GM21390 (cell line): ENCODE results near the gene NRDE2.

ENCODE experiments used
- ATAC-seq: cut with Tn5 transposase; IDR thresholded peaks from one replicate; pipeline ENCODE4 v1.9.1; 2021; ENCODE audit not compliant: unreplicated experiment

The NRDE2 gene

GRCh38 chr14:90300611-90301047 lies 31.1 kb downstream of the NRDE2 start:
- ATAC-seq: no peak

- ATAC-seq: no peak
Measured at GRCh38 chr14:90299408-90299807, 32.3 kb downstream of the NRDE2 start.

DNA sequence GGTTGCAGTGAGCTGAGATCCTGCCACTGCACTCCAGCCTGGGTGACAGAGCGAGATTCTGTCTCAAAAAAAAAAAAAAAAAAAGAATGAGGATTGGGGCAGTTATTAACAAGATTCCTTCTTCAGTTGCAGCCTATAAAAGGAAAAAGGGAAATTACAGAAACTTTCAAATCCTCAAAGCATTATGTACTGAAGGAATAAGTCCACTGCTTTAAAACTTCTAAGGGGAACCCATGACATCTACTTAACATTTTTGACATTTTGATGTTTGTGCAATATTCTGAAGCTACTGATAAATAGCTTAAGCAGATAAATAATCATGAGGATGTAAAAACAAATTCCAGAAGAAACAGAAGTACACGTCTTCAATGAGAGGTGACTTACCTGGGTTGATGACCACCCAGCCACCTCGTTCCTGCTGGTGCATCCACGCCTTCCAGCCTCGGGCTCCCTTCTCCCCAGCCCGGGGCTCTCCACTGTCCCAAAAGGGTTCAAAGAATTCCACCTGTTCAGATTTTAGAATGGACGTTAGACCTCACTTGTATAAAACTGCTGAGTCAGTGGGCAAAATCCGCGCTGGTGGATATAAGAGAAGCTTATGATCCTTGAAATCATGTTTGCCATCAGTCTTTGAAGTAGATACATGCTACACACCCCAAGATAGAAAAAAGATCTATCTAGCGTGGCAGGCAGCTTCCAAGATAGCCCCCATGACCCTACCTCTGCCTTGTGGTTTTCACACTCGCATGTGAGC lies 33.7 kb downstream of the NRDE2 start:
- ATAC-seq: no peak

DNA sequence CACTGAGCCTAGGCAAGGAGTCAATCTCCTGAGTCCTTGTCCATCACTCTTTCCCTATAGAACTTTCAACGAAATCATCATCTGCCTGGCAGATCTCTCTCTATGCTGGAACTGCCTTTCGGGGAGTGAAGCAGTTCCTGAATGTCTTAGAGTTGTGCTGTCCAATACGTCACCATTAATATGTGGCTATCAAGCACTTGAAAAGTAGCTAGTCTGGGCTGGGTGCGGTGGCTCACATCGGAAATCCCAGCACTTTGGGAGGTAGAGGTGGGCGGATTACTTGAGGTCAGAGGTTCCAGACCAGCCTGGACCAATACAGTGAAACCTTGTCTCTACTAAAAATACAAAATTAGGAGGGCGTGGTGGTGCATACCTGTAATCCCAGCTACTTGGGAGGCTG lies 35.1 kb downstream of the NRDE2 start:
- ATAC-seq: no peak

DNA sequence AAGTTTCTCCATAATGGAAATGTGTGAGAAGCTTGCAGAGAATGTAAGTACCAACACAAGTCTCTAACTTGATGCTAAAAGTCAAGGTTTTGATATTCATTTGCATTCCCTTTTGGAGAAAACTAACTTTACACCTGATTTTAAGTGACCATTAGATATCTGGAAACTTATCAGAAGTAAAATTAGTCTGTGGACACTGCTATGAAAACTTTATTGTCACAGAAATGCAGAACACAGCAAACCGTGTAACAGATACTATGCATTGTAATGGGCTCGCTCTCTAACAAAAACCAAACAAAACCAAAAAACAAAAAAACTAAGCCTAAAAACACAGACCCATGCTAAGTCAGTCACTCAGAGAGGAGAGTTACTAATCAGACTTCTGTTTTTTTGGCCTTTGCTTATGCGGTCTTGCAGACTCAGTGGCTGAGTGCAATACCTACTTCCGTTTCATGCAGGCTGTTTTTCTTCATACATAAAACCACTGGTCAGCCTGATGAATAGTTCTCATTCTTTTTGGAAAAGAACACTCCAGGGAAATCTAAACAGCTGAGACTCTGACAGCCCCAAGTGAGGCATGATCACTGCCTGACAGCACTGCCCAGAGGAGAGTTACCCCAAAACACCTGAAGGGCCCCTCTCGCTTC lies 35.7 kb downstream of the NRDE2 start:
- no peak for ATAC-seq

DNA sequence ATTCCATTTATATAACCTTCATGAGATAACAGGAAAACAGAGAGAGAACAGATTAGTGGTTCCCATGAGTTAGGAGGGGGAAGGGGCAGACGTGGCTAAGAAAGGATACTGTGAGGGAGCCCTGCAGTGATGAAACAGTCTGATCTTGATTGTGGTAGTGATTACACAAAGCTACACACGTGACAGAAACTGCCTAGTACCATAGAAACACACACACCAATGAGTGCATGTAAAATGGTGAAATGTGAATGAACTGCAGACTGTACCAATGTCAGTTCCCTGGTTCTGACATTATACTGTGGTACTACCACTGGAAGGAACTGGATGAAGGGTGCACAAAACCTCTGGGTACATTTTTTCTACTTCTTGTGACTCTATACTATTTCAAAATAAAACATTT lies 36.9 kb downstream of the NRDE2 start:
- ATAC-seq: no peak

- no peak for ATAC-seq
Measured at GRCh38 chr14:90293766-90294730, 37.7 kb downstream of the NRDE2 start.

GRCh38 chr14:90291699-90292098 lies 40.0 kb downstream of the NRDE2 start:
- ATAC-seq: no peak

- ATAC-seq: no peak
Measured at GRCh38 chr14:90290337-90291011, 41.3 kb downstream of the NRDE2 start.

- peak; percentile 65 for ATAC-seq
Measured at GRCh38 chr14:90288651-90289355, 42.9 kb downstream of the NRDE2 start.

DNA sequence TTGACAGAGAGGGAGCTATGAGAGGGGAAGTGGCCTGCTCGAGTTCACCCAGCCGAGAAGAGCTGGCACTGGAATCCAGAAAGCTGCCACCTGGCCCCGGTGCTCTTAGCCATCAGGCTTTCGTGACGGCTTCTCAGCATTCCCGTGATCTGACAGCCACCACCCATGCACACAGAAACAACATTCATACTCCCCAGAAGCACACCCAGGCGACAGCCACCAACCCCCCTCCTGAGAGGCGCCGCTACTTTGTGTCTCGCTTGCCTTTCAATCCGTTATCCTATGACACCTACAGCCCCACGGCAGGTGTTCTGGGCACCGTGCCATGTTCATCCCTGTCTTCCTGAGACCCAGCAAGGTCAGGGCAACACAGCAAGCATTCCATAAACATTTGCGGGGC lies 44.0 kb downstream of the NRDE2 start:
- ATAC-seq: no peak

- ATAC-seq: no peak
Measured at GRCh38 chr14:90281756-90282155, 50.0 kb downstream of the NRDE2 start.

DNA sequence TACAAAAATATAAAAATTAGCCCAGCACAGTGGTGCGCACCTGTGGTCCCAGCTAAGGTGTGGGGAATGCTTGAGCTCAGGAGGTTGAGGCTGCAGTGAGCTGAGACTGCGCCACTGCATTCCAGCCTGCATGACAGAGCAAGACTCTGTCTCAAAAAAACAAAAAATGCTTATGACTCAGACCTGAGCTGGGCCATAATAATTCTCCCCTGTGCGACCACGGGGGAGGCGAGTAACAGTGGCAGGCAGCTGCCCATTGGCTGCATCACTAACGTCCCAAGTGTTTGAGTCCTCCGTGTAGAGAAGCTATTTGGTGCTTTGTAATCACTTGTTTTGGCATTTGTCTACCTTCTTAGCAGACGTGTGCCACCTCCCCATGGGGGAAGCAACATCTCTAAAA lies 50.5 kb downstream of the NRDE2 start:
- ATAC-seq: no peak

DNA sequence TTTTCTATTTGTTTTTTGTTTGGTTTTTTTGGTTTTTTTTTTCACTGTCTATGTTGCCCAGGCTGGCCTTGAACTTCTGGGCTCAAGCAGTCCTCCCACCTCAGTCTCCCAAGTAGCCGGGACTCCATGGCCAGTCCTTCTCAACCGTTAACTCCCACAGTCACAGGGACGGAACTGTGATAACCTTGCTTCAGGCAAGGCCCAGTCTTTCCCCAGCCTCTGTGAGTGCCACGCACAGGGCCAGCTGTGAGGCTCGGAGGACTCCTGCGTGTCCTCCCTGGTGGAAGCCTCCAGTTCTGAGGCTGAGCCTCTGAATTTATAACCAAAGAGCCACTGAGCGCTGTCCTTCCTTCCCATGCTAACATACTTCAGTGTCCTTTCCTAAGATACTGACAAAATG lies 51.6 kb downstream of the NRDE2 start:
- ATAC-seq: no peak

- no peak for ATAC-seq
Measured at GRCh38 chr14:90278199-90279175, 53.3 kb downstream of the NRDE2 start.

GRCh38 chr14:90277581-90278198 lies 54.1 kb downstream of the NRDE2 start:
- ATAC-seq: no peak

DNA sequence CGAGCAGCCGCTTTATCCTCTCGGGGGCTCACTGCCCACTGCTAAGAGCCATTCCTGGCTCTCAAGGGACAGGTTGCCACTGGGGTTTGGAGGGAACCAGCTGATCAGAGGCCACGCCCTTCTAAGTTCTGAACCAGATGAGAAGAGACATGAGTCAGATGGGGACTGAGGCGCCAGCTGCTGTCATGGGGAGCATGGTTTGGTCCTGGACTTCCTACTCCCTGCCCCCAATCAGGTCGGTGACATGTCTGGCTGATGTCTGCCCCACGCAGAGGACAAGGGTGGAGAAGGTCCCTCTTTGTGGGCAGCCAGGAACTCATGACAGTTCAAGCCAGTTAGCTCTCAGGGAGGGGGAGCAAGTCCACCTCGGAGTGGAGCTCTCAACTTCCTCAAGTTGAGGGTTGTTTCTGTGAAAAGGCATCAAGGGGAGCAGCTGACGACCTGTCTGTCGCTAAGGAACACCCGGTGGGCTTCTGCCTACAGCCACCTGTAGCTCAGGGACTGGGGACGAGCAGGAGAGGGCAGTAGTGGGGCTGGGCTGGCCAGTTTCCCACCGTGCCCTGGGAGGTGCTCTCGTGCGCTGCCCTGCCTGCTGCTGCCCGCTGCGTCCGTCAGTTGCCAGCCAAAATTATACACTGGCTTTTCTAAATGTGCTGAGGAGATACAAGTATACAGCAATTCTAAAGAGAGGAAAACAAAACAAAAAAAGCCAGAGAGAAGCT lies 54.9 kb downstream of the NRDE2 start:
- no peak for ATAC-seq

GRCh38 chr14:90275820-90276219 lies 55.9 kb downstream of the NRDE2 start:
- ATAC-seq: no peak
